A549 (cell line): ENCODE measurements around the gene DEXI. TPM values are rescaled to one million over a fixed set of nuclear protein-coding genes. Genes with fewer than 3 reads are reported as not detected.

Experiments
- ATAC-seq, 2 experiments: fragments of 200-7000 bp in 1 of 2; fragments of >200 bp in 1 of 2; cut with Nextera tagmentation in 1 of 2; cut with Tn5 transposase in 1 of 2; 3 replicates each; pipeline versions ENCODE4 v1.8.0 to v1.9.1; 2018 to 2020; ENCODE audit warnings: mild to moderate bottlenecking in 1 of 2, moderate library complexity in 1 of 2
- CTCF ChIA-PET: fragments of 300-600 bp; sonication (Branson Sonifier 250); formaldehyde crosslinking; extraction: SDS; loops from one replicate; lab custom pipeline; 2021; ENCODE audit warnings: antibody characterized with exemption, inconsistent platforms; lab: Yijun Ruan, JAX
- POLR2A ChIA-PET: fragments of 350-600 bp; formaldehyde crosslinking; extraction: SDS; loops from one replicate; lab custom pipeline; 2021; ENCODE audit warnings: antibody characterized with exemption, inconsistent platforms; lab: Yijun Ruan, JAX
- DNase-seq, 2 experiments: peaks; one replicate each; pipeline versions ENCODE4 v3.0.0 to v3.0.0-alpha.2; 2011 to 2016; ENCODE audit warnings: low read depth in 1 of 2, low spot score in 1 of 2
- FAIRE-seq: peaks from 2 replicates; lab custom pipeline; 2011; peaks lifted over from hg19 to GRCh38; lab: Jason Lieb, UNC
- H3K27ac ChIP-seq, 2 experiments: fragments of >200 bp; sonication (Bioruptor Twin); formaldehyde crosslinking; 3 replicates each; pipeline ENCODE4 v1.5.1; 2016 to 2017
- H3K4me1 ChIP-seq: fragments of >200 bp; sonication (Bioruptor Twin); formaldehyde crosslinking; 3 replicates; pipeline ENCODE4 v1.6.1; 2016
- H3K4me2 ChIP-seq: fragments of >200 bp; sonication (Bioruptor Twin); formaldehyde crosslinking; 3 replicates; pipeline ENCODE4 v1.6.1; 2016
- H3K4me3 ChIP-seq: fragments of >200 bp; sonication (Bioruptor Twin); formaldehyde crosslinking; 3 replicates; pipeline ENCODE4 v1.5.1; 2016
- H3K9me3 ChIP-seq: fragments of >200 bp; sonication (Bioruptor Twin); formaldehyde crosslinking; 3 replicates; pipeline ENCODE4 v1.6.1; 2016
- BHLHE40 ChIP-seq: IDR thresholded peaks from 2 replicates; pipeline ENCODE4 v1.6.1; 2012; ENCODE audit warnings: low read depth, low read length, inconsistent platforms
- CBX2 ChIP-seq: fragments of 200-600 bp; sonication (generic); IDR thresholded peaks from 2 replicates; pipeline ENCODE4 v1.6.1; 2016; ENCODE audit warnings: low read depth, mild to moderate bottlenecking, borderline replicate concordance
- CEBPB ChIP-seq, 2 experiments: fragments of >200 bp in 1 of 2; sonication (Bioruptor Twin) in 1 of 2; formaldehyde crosslinking in 1 of 2; IDR thresholded peaks; 2 replicates each; pipeline ENCODE4 v1.6.1; 2012 to 2016
- EP300 ChIP-seq, 2 experiments: fragments of >200 bp; sonication (Bioruptor Twin); formaldehyde crosslinking; IDR thresholded peaks; 2 replicates in 1 of 2; 3 replicates in 1 of 2; pipeline ENCODE4 v1.6.1; 2016 to 2017
- FOSL2 ChIP-seq, 2 experiments: fragments of 450-650 bp in 1 of 2; fragments of >200 bp in 1 of 2; sonication (Bioruptor Twin) in 1 of 2; formaldehyde crosslinking; IDR thresholded peaks; 2 replicates each; pipeline versions ENCODE4 v1.5.0 to v1.6.1; 2016 to 2020; ENCODE audit warnings: mild to moderate bottlenecking in 1 of 2, moderate library complexity in 1 of 2
- GATA3 ChIP-seq: IDR thresholded peaks from 2 replicates; pipeline ENCODE4 v1.6.1; 2012; ENCODE audit warnings: borderline replicate concordance
- HDAC2 ChIP-seq: fragments of 200-600 bp; sonication (generic); IDR thresholded peaks from 2 replicates; pipeline ENCODE4 v1.6.1; 2016
- HOXA7 ChIP-seq: fragments of 250-450 bp; sonication (Bioruptor Pico); IDR thresholded peaks from 2 replicates; pipeline ENCODE4 v1.5.0; 2020; ENCODE audit warnings: mild to moderate bottlenecking, moderate library complexity
- HOXB13 ChIP-seq: fragments of 250-450 bp; sonication (Bioruptor Pico); IDR thresholded peaks from 2 replicates; pipeline ENCODE4 v1.5.0; 2020; ENCODE audit warnings: low read depth, mild to moderate bottlenecking, moderate library complexity
- JUN ChIP-seq, 2 experiments: fragments of >200 bp; sonication (Bioruptor Twin); formaldehyde crosslinking; IDR thresholded peaks; 2 replicates in 1 of 2; 3 replicates in 1 of 2; pipeline ENCODE4 v1.6.1; 2016 to 2017
- KDM1A ChIP-seq: fragments of 200-600 bp; sonication (generic); IDR thresholded peaks from 2 replicates; pipeline ENCODE4 v1.6.1; 2016; ENCODE audit warnings: low read depth, mild to moderate bottlenecking
- MAFK ChIP-seq: fragments of 450-650 bp; IDR thresholded peaks from 2 replicates; pipeline ENCODE4 v1.6.1; 2014; ENCODE audit not compliant: partially characterized antibody
- MAZ ChIP-seq: fragments of 150-350 bp; IDR thresholded peaks from 2 replicates; pipeline ENCODE4 v1.6.1; 2014; ENCODE audit warnings: antibody characterized with exemption, low read depth, low read length, borderline replicate concordance
- POLR2A ChIP-seq: IDR thresholded peaks from 2 replicates; pipeline ENCODE4 v1.6.1; 2012; ENCODE audit warnings: mild to moderate bottlenecking, low read length
- RAD21 ChIP-seq, 2 experiments: fragments of >200 bp in 1 of 2; sonication (Bioruptor Twin) in 1 of 2; formaldehyde crosslinking in 1 of 2; IDR thresholded peaks in 1 of 2; conservative IDR thresholded peaks in 1 of 2; 2 replicates in 1 of 2; 3 replicates in 1 of 2; pipeline ENCODE4 v1.6.1; 2012 to 2018; ENCODE audit warnings: inconsistent platforms in 1 of 2
- RCOR1 ChIP-seq: fragments of 150-350 bp; IDR thresholded peaks from 2 replicates; pipeline ENCODE4 v1.6.1; 2014; ENCODE audit warnings: antibody characterized with exemption, low read length, low read depth
- SMC3 ChIP-seq: fragments of >200 bp; sonication (Bioruptor Twin); formaldehyde crosslinking; IDR thresholded peaks from 3 replicates; pipeline ENCODE4 v1.6.1; 2018; ENCODE audit warnings: inconsistent platforms
- ZNF302 ChIP-seq: fragments of 250-450 bp; sonication (Bioruptor Pico); IDR thresholded peaks from 2 replicates; pipeline ENCODE4 v1.9.0; 2021; ENCODE audit warnings: inconsistent platforms, mild to moderate bottlenecking, moderate library complexity
- WGBS: methylation state at CpG from one replicate; pipeline ENCODE4 v1.1.6; 2017; ENCODE audit errors: missing lambda C conversion rate; 5-methylcytosine and 5-hydroxymethylcytosine counted together
- polyA plus RNA-seq, 4 experiments: library from polyadenylated mRNA; depleted of rRNA in 3 of 4; stranded (reverse); fragments of >200 nt; fragmentation: RNase III in 1 of 4; extraction: RNeasy Plus Mini Kit Qiagen cat#74134 plus additional on column Dnase treatment in 1 of 4; gene quantifications; 2 replicates in 3 of 4; 3 replicates in 1 of 4; pipeline ENCODE4 v1.2.3, GENCODE V29; 2011 to 2017
- TF ChIP-seq, protein P1 (sequence below): fragments of 450-650 bp; IDR thresholded peaks from 2 replicates; pipeline ENCODE4 v1.6.1; 2014; ENCODE audit warnings: antibody characterized with exemption
- TF ChIP-seq, protein P2 (sequence below): IDR thresholded peaks from 2 replicates; pipeline ENCODE4 v1.6.1; 2012
- TF ChIP-seq, protein P3 (sequence below): fragments of >200 bp; sonication (Bioruptor Twin); formaldehyde crosslinking; IDR thresholded peaks from 3 replicates; pipeline ENCODE4 v1.5.1; 2016
- TF ChIP-seq, protein P4 (sequence below): fragments of 250-450 bp; sonication (Bioruptor Pico); IDR thresholded peaks from 2 replicates; pipeline ENCODE4 v1.5.0; 2021; ENCODE audit warnings: mild to moderate bottlenecking, moderate library complexity, borderline replicate concordance
- TF ChIP-seq, protein P5 (sequence below): IDR thresholded peaks from 2 replicates; pipeline ENCODE4 v1.6.1; 2012

The DEXI gene
- polyA plus RNA-seq, 2 of the 4 experiments (the other 2 are of a cell fraction): 22.0 to 34.0 TPM

DNA sequence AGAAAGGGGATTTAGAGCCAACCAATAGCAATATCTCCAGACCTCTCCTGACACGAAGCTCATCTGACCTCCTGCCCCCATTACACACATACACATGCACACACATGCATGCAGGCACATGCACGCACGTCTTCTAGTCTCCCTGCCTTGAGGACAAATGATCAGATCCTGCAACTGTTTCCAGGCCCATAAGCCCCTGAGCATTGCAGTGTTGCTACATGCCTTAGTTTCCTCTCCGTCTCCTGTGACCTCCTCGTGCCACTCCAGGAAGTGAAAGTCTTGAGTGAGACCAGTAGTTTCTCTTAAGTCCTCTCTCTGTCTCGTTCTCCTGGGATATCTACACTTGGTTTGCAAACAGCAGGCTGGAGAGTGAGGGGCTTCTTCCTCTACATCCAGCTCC is 57.0 kb downstream of the DEXI start:
- ATAC-seq: no peak
- TF ChIP-seq SMC3 (no peak), ZNF302 (CRISPR knock-in tag) (no peak), POLR2A (no peak), MAZ (no peak), HDAC2 (no peak), HOXA7 (CRISPR knock-in tag) (no peak), RCOR1 (no peak)
- TF ChIP-seq, protein P1, sequence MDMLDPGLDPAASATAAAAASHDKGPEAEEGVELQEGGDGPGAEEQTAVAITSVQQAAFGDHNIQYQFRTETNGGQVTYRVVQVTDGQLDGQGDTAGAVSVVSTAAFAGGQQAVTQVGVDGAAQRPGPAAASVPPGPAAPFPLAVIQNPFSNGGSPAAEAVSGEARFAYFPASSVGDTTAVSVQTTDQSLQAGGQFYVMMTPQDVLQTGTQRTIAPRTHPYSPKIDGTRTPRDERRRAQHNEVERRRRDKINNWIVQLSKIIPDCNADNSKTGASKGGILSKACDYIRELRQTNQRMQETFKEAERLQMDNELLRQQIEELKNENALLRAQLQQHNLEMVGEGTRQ: no peak
- TF ChIP-seq, protein P2, sequence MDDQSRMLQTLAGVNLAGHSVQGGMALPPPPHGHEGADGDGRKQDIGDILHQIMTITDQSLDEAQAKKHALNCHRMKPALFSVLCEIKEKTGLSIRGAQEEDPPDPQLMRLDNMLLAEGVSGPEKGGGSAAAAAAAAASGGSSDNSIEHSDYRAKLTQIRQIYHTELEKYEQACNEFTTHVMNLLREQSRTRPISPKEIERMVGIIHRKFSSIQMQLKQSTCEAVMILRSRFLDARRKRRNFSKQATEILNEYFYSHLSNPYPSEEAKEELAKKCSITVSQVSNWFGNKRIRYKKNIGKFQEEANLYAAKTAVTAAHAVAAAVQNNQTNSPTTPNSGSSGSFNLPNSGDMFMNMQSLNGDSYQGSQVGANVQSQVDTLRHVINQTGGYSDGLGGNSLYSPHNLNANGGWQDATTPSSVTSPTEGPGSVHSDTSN: no peak
- TF ChIP-seq, protein P3, sequence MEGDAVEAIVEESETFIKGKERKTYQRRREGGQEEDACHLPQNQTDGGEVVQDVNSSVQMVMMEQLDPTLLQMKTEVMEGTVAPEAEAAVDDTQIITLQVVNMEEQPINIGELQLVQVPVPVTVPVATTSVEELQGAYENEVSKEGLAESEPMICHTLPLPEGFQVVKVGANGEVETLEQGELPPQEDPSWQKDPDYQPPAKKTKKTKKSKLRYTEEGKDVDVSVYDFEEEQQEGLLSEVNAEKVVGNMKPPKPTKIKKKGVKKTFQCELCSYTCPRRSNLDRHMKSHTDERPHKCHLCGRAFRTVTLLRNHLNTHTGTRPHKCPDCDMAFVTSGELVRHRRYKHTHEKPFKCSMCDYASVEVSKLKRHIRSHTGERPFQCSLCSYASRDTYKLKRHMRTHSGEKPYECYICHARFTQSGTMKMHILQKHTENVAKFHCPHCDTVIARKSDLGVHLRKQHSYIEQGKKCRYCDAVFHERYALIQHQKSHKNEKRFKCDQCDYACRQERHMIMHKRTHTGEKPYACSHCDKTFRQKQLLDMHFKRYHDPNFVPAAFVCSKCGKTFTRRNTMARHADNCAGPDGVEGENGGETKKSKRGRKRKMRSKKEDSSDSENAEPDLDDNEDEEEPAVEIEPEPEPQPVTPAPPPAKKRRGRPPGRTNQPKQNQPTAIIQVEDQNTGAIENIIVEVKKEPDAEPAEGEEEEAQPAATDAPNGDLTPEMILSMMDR: no peak
- WGBS: 22% methylated on average over 6 of the region's 6 CpGs
- FAIRE-seq: no peak
- Histone ChIP-seq H3K4me2 (no peak overlapping the region), H3K27ac (no peak overlapping the region), H3K9me3 (no peaks in the 10 kb centered on the region), H3K4me1 (no peaks in the 10 kb centered on the region), H3K4me3 (no peak overlapping the region)
- no peak for DNase-seq
- POLR2A ChIA-PET: no interaction called here
- CTCF ChIA-PET: interaction anchor here (1.9 kb wide), 1 partner anchor 33 kb away, joined by 6 read pairs; no protein-coding TSS in a partner anchor

DNA sequence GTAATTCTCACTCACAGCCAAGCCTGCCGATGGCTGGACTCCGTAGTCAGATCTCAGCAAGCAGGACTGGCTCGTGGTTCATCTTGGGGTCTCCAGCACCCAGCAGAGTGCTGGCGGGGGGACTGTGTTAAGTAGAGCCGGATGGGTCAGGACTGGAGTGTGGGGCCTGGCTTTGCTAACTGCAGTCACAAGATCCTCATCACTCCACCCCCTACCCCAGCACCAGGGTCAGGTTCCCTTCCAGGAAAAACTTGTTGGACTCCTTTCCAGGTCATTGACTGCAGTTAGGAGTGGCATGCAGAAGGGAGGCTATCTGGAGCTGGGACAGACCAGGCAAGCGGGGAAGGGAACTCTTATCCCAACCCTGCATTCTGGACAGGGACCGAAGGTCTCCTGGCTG is 59.3 kb downstream of the DEXI start:
- ATAC-seq (no peak; a peak in 1 of 6 replicates), DNase-seq (no peak), FAIRE-seq (no peak)
- TF ChIP-seq FOSL2 (IDR thresholded peaks at IDR 0.05): no peak
- TF ChIP-seq FOSL2 (CRISPR knock-in tag; IDR thresholded peaks at IDR 0.05): no peak
- no peak for TF ChIP-seq RAD21 (conservative IDR thresholded peaks at IDR 0.05 in 1 of 2, IDR thresholded peaks at IDR 0.05 in 1 of 2)
- TF ChIP-seq GATA3: no peak
- no peak for TF ChIP-seq EP300 (IDR thresholded peaks at IDR 0.05)
- no peak for TF ChIP-seq HOXA7 (CRISPR knock-in tag)
- TF ChIP-seq BHLHE40: no peak
- no peak for TF ChIP-seq MAFK
- no peak for TF ChIP-seq KDM1A
- no peak for TF ChIP-seq CEBPB (IDR thresholded peaks at IDR 0.05)
- TF ChIP-seq CBX2: no peak
- no peak for TF ChIP-seq HOXB13
- no peak for TF ChIP-seq JUN (IDR thresholded peaks at IDR 0.05)
- 45% methylated on average over 7 of the region's 7 CpGs for WGBS
- no peaks in the 10 kb centered on the region for H3K9me3 ChIP-seq
- H3K27ac ChIP-seq: no peak overlapping the region
- H3K4me3 ChIP-seq: no peak overlapping the region
- CTCF ChIA-PET: interaction anchor here (1.6 kb wide), 1 partner anchor 10 kb away, joined by 6 read pairs; no protein-coding TSS in a partner anchor
- H3K4me1 ChIP-seq: no peaks in the 10 kb centered on the region
- no peak overlapping the region for H3K4me2 ChIP-seq
- POLR2A ChIA-PET: no interaction called here

DNA sequence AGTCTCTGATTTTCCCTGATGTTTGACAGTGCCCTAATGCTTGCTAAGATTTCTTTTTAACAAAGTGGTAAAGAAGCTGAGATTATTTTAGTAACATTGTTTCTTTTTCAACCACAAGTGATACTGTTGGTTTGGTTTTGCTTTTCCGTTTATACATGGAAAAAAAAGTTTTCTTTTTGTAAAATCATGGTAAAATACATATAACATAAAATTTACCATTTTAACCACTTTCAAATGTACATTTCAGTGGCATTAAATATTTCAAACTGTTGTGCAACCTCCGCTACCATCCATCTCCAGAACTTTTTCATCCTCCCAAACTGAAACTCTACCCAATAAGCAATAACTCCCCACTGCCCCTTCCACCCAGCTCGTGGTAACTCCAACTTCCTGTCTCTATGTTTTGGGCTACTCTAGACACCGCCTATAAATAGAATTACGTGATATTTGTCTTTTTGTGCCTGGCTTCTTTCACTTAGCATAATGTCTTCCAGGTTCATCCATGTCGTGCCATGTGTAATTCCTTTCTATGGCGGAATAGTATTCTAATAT is 60.7 kb downstream of the DEXI start:
- CTCF ChIA-PET: no interaction called here
- DNase-seq (no peak), ATAC-seq (no peak), FAIRE-seq (no peak)
- Histone ChIP-seq H3K4me1 (no peaks in the 10 kb centered on the region), H3K4me2 (no peak overlapping the region), H3K4me3 (no peak overlapping the region), H3K9me3 (no peaks in the 10 kb centered on the region), H3K27ac (no peak overlapping the region)
- POLR2A ChIA-PET: no interaction called here
- TF ChIP-seq, protein P4, sequence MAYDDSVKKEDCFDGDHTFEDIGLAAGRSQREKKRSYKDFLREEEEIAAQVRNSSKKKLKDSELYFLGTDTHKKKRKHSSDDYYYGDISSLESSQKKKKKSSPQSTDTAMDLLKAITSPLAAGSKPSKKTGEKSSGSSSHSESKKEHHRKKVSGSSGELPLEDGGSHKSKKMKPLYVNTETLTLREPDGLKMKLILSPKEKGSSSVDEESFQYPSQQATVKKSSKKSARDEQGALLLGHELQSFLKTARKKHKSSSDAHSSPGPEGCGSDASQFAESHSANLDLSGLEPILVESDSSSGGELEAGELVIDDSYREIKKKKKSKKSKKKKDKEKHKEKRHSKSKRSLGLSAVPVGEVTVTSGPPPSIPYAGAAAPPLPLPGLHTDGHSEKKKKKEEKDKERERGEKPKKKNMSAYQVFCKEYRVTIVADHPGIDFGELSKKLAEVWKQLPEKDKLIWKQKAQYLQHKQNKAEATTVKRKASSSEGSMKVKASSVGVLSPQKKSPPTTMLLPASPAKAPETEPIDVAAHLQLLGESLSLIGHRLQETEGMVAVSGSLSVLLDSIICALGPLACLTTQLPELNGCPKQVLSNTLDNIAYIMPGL (CRISPR knock-in tag): no peak
- TF ChIP-seq HOXB13: no peak
- TF ChIP-seq, protein P5, sequence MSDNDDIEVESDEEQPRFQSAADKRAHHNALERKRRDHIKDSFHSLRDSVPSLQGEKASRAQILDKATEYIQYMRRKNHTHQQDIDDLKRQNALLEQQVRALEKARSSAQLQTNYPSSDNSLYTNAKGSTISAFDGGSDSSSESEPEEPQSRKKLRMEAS: no peak
- 26% methylated on average over 7 of the region's 7 CpGs for WGBS
